ENCODE measurements around the gene IMMT. TPM values are rescaled to one million over a fixed set of nuclear protein-coding genes. Genes with fewer than 3 reads are reported as not detected.
A peak's percentile ranks its signal among the peaks of the same experiment; 100 is the strongest.

Gene IMMT
- total and polyA plus RNA-seq, 5 donors from 2014 or later, result 58.4 to 71.3 (median 62.3) TPM

DNA sequence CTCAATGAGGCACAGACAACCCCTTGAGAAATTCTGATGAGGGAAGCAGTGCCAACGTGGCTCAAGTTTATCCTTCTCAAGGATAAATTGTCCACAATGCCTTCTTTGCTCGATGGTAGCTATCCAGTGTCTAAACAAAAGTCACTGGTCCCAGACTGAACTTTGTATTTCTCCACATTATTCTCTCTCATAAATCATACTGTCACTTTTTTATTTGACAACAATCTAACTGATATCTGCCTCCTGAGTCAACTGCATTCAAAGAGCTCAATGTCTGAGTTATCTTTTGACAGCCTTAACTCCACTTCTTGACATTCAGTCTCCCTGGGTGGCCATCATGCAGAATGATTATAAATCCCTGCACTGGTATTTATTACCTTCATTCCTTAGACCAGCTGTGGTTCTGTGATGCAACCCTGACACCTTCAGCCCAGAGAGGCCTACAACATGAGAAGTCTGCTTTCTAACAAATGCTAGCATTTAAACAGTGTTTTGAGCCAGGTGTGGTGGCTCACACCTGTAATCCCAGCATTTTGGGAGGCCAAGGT is 38.2 kb downstream of the IMMT start:
- no peaks in the 10 kb centered on the region for H3K9me3 Mint-ChIP-seq
- peaks cover 0 to 6% (median 3%) of the 10 kb centered on the region in 4 donors for H3K4me1 Mint-ChIP-seq
- H3K4me3 ChIP-seq (ENCODE audit: low read depth, low read length), result no peak overlapping the region
- H3K4me1 ChIP-seq (ENCODE audit: control insufficient read depth, insufficient read depth, low read length, poor library complexity, severe bottlenecking), result no peaks in the 10 kb centered on the region
- no peak overlapping the region for H3K27ac ChIP-seq (ENCODE audit: insufficient read depth, low read length, poor library complexity, severe bottlenecking)
- no peaks in the 10 kb centered on the region for H3K9me3 ChIP-seq (ENCODE audit: control insufficient read depth in 2 of 2, low read length in 2 of 2)
- peaks cover 73% of the 10 kb centered on the region for H3K36me3 ChIP-seq (ENCODE audit: control insufficient read depth, insufficient read depth, low read length)
- no peaks in the 10 kb centered on the region for H3K27me3 Mint-ChIP-seq
- no peaks in the 10 kb centered on the region for H3K27me3 ChIP-seq (ENCODE audit: control insufficient read depth, insufficient read depth, low read length)
- no peak for ATAC-seq (ENCODE audit: low read depth in 2 of 2)
- peaks cover 19% of the 10 kb centered on the region for H3K36me3 Mint-ChIP-seq
- peak overlapping the region in 1 of 3 donors; percentile 33 for H3K27ac Mint-ChIP-seq
- H3K4me3 Mint-ChIP-seq, result no peak overlapping the region
- DNase-seq, result no peak

DNA sequence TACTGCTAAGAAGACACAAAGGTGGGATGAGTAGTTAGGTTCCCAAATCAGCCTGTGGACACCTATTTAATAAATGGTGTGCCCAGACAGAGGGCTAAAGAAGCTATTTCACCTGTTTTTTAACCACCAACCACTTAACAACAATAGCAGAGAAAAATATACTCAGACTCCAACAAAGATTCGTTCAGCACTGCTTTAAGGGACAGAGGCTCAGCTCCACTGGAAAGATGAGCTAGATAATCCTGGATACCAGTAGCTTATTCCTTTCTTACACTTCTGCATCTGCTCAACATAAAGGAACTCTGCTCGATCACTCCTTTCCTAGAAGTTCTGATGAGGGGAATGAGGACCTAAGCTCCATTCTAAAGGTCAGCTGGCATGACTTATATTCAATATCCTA is 44.8 kb downstream of the IMMT start:
- Histone ChIP-seq H3K4me3 (ENCODE audit: low read depth, low read length) (no peak overlapping the region), H3K9me3 (ENCODE audit: control insufficient read depth in 2 of 2, low read length in 2 of 2) (no peaks in the 10 kb centered on the region), H3K27me3 (ENCODE audit: control insufficient read depth, insufficient read depth, low read length) (no peaks in the 10 kb centered on the region), H3K27ac (ENCODE audit: insufficient read depth, low read length, poor library complexity, severe bottlenecking) (no peak overlapping the region), H3K4me1 (ENCODE audit: control insufficient read depth, insufficient read depth, low read length, poor library complexity, severe bottlenecking) (no peaks in the 10 kb centered on the region), H3K36me3 (ENCODE audit: control insufficient read depth, insufficient read depth, low read length) (peaks cover 68% of the 10 kb centered on the region)
- H3K4me1 Mint-ChIP-seq, result peaks cover 0 to 16% (median 4%) of the 10 kb centered on the region in 4 donors
- H3K9me3 Mint-ChIP-seq, result no peaks in the 10 kb centered on the region
- peaks cover 36% of the 10 kb centered on the region for H3K36me3 Mint-ChIP-seq
- no peak overlapping the region for H3K4me3 Mint-ChIP-seq
- no peak for DNase-seq
- H3K27ac Mint-ChIP-seq, result peak overlapping the region in 2 of 3 donors; percentile 20 to 80
- no peak for ATAC-seq (ENCODE audit: low read depth in 2 of 2)
- H3K27me3 Mint-ChIP-seq, result no peaks in the 10 kb centered on the region

DNA sequence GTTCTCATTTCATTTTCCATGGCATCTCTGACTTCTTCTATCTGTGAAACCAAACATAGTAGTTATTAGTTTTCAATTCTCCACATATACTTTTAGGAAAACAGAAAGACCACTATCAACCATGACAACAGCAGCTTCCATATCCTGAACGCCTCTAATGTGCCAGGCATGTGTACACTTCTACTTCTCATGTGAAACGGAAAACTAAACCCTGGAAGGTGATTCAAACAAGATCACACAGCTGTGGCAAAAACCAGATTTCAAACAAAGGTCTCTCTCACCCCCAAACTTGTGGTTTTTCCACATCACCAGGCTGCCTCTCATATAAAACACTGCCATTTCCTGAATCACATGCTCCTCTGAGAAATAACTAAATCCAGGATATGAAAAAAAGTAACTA is 47.5 kb downstream of the IMMT start:
- no peak overlapping the region for H3K27ac ChIP-seq (ENCODE audit: insufficient read depth, low read length, poor library complexity, severe bottlenecking)
- H3K4me3 Mint-ChIP-seq, result no peak overlapping the region

DNA sequence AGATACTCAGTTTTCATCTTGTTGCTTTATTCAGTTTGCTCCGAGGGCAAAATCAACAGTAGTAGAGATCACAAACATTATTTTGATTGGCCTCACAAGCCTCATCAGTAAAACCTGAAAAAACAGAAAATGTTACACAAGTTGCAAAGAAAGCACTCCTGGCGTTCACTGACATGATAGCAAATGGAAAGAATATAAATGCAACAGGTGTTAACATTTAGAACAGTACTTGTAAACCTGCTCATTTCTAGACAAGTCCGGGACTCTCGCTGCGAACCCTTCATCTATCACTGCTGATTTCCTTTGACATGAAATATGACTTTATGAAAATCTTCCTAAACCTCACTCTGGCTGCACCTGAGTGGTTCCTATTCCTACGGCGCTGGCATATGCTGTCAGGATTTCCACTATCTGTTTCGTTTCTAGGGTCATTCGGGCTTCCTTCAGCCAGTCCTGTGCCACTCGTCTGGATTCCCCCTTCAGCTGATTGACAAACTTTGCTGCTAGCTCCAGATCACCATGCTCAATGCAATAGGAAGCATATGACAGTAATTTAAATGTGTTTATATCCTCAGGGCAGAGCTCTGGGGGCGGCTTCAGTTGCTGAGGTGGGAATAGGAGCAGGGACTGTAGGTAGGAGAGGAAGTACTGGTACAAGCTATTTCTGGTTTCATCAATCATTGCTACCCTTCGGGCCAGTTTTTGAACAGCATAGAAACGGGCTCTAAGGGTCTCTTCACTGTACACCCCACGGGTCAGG is 51.2 kb downstream of the IMMT start:
- H3K36me3 ChIP-seq (ENCODE audit: control insufficient read depth, insufficient read depth, low read length), result peaks cover 82% of the 10 kb centered on the region
- Mint-ChIP-seq H3K36me3 (peaks cover 47% of the 10 kb centered on the region), H3K27me3 (no peaks in the 10 kb centered on the region)

More for the DNA sequence above, 47.5 kb downstream of the IMMT start:
- no peak for ATAC-seq (ENCODE audit: low read depth in 2 of 2)
- H3K27me3 Mint-ChIP-seq, result no peaks in the 10 kb centered on the region
- no peak for DNase-seq
- H3K4me1 Mint-ChIP-seq, result peaks cover 0 to 14% (median 2%) of the 10 kb centered on the region in 4 donors
- no peaks in the 10 kb centered on the region for H3K4me1 ChIP-seq (ENCODE audit: control insufficient read depth, insufficient read depth, low read length, poor library complexity, severe bottlenecking)
- H3K27me3 ChIP-seq (ENCODE audit: control insufficient read depth, insufficient read depth, low read length), result no peaks in the 10 kb centered on the region
- peaks cover 79% of the 10 kb centered on the region for H3K36me3 ChIP-seq (ENCODE audit: control insufficient read depth, insufficient read depth, low read length)
- H3K9me3 Mint-ChIP-seq, result no peaks in the 10 kb centered on the region
- H3K9me3 ChIP-seq (ENCODE audit: control insufficient read depth in 2 of 2, low read length in 2 of 2), result no peaks in the 10 kb centered on the region
- peak overlapping the region in 1 of 3 donors; percentile 31 for H3K27ac Mint-ChIP-seq
- H3K4me3 ChIP-seq (ENCODE audit: low read depth, low read length), result no peak overlapping the region
- peaks cover 52% of the 10 kb centered on the region for H3K36me3 Mint-ChIP-seq

DNA sequence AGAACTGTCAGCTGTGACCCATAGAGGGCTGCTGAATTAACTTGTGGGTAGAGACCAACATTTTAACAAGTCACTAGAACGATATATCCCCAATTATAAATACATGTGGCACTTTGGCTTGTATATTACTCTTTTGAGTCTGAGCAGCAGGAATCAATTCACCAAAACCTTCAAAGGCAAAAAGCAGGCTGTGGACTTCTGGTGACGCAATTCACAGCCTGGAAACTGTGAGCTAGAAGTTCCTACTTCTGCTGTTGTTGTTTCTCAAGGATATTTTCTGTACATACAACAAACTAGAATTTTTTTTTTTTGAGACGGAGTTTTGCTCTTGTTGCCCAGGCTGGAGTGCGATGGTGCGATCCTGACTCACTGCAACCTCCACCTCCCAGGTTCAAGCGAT is 52.0 kb downstream of the IMMT start:
- Mint-ChIP-seq H3K9me3 (no peaks in the 10 kb centered on the region), H3K27ac (no peak overlapping the region), H3K27me3 (no peaks in the 10 kb centered on the region), H3K36me3 (peaks cover 47% of the 10 kb centered on the region), H3K4me3 (no peak overlapping the region), H3K4me1 (peaks cover 0 to 15% (median 7%) of the 10 kb centered on the region in 4 donors)
- DNase-seq (no peak), ATAC-seq (ENCODE audit: low read depth in 2 of 2) (no peak)
- H3K27me3 ChIP-seq (ENCODE audit: control insufficient read depth, insufficient read depth, low read length), result no peaks in the 10 kb centered on the region
- H3K4me1 ChIP-seq (ENCODE audit: control insufficient read depth, insufficient read depth, low read length, poor library complexity, severe bottlenecking), result peaks cover 6% of the 10 kb centered on the region
- H3K9me3 ChIP-seq (ENCODE audit: control insufficient read depth in 2 of 2, low read length in 2 of 2), result no peaks in the 10 kb centered on the region
- peaks cover 81% of the 10 kb centered on the region for H3K36me3 ChIP-seq (ENCODE audit: control insufficient read depth, insufficient read depth, low read length)
- H3K4me3 ChIP-seq (ENCODE audit: low read depth, low read length), result no peak overlapping the region
- H3K27ac ChIP-seq (ENCODE audit: insufficient read depth, low read length, poor library complexity, severe bottlenecking), result no peak overlapping the region

More for the DNA sequence above, 51.2 kb downstream of the IMMT start:
- Histone ChIP-seq H3K27ac (ENCODE audit: insufficient read depth, low read length, poor library complexity, severe bottlenecking) (no peak overlapping the region), H3K4me3 (ENCODE audit: low read depth, low read length) (no peak overlapping the region), H3K27me3 (ENCODE audit: control insufficient read depth, insufficient read depth, low read length) (no peaks in the 10 kb centered on the region), H3K4me1 (ENCODE audit: control insufficient read depth, insufficient read depth, low read length, poor library complexity, severe bottlenecking) (peaks cover 6% of the 10 kb centered on the region), H3K9me3 (ENCODE audit: control insufficient read depth in 2 of 2, low read length in 2 of 2) (no peaks in the 10 kb centered on the region)
- Mint-ChIP-seq H3K4me3 (no peak overlapping the region), H3K4me1 (peaks cover 0 to 14% (median 7%) of the 10 kb centered on the region in 4 donors), H3K9me3 (no peaks in the 10 kb centered on the region), H3K27ac (peak overlapping the region in 1 of 3 donors; percentile 35)
- no peak for ATAC-seq (ENCODE audit: low read depth in 2 of 2)
- no peak for DNase-seq

DNA sequence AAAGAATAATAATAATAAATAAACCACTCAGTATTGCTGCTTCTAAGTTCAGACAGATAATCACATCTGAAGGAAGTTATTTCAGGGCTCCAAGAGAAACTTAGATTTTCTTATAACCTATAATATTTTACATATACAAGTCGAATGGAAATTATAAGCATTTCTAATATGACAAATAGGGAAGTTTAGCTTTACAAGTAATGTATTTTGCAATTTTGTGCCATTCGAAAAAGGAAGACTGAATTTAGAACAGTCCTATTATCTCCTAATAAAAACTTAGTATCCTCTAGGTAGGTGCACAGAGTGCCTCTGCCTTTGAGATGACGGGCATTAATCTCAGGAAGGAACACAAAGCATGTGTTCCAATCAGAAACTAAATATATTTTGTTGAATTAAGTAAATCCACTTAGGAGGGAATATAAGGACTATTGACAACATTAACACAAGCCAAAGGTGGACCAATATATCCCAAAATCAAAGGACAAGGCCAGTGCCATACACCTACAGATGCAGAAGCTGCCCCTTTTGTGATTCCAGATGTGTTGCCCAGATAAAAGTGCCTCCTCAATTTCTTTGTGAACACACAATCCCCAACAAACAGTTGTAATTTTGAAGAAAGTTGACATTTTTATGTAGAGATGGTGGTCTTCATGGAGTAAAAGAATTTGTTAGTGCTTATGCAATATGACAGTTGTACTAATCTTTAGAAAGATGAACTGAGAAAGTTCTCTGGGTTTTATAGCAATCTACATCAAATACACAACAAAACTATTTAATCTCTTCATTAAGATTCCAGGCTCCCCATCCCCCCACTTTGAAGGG is 52.6 kb downstream of the IMMT start:
- no peaks in the 10 kb centered on the region for H3K9me3 ChIP-seq (ENCODE audit: control insufficient read depth in 2 of 2, low read length in 2 of 2)
- no peak overlapping the region for H3K27ac Mint-ChIP-seq
- H3K36me3 ChIP-seq (ENCODE audit: control insufficient read depth, insufficient read depth, low read length), result peaks cover 82% of the 10 kb centered on the region

DNA sequence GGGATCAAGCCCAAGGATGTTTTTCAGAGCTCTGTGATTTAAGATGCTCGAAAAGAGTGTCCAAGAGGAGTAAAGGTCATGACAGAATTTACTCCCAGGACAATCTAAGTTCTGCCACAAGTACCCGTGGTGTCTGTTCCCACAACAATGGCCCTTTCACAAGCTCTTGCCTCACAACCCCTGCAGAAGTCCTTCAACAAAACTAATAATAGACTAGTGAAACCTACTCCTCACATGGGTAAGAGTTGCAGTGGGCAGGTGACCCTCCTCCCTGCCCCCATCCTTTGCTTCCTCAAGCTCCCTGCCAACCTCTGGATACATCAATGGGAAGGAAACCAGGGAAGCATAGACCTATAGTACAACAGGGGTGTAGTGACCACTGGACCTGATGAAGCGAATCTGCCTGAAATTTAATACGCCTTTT is 54.3 kb downstream of the IMMT start:
- Histone ChIP-seq H3K27ac (ENCODE audit: insufficient read depth, low read length, poor library complexity, severe bottlenecking) (no peak overlapping the region), H3K27me3 (ENCODE audit: control insufficient read depth, insufficient read depth, low read length) (no peaks in the 10 kb centered on the region), H3K4me1 (ENCODE audit: control insufficient read depth, insufficient read depth, low read length, poor library complexity, severe bottlenecking) (peaks cover 6% of the 10 kb centered on the region), H3K9me3 (ENCODE audit: control insufficient read depth in 2 of 2, low read length in 2 of 2) (no peaks in the 10 kb centered on the region), H3K4me3 (ENCODE audit: low read depth, low read length) (no peak overlapping the region), H3K36me3 (ENCODE audit: control insufficient read depth, insufficient read depth, low read length) (peaks cover 83% of the 10 kb centered on the region)
- Mint-ChIP-seq H3K27ac (peak overlapping the region; percentile 5 to 57 (median 38)), H3K4me1 (peaks cover 0 to 15% (median 7%) of the 10 kb centered on the region in 4 donors), H3K27me3 (no peaks in the 10 kb centered on the region), H3K4me3 (no peak overlapping the region), H3K36me3 (peaks cover 57% of the 10 kb centered on the region), H3K9me3 (no peaks in the 10 kb centered on the region)
- no peak for DNase-seq
- no peak for ATAC-seq (ENCODE audit: low read depth in 2 of 2)

More for the DNA sequence above, 52.6 kb downstream of the IMMT start:
- DNase-seq, result no peak
- Mint-ChIP-seq H3K4me1 (peaks cover 0 to 15% (median 7%) of the 10 kb centered on the region in 4 donors), H3K36me3 (peaks cover 48% of the 10 kb centered on the region), H3K4me3 (no peak overlapping the region), H3K27me3 (no peaks in the 10 kb centered on the region), H3K9me3 (no peaks in the 10 kb centered on the region)
- no peak overlapping the region for H3K27ac ChIP-seq (ENCODE audit: insufficient read depth, low read length, poor library complexity, severe bottlenecking)
- H3K4me1 ChIP-seq (ENCODE audit: control insufficient read depth, insufficient read depth, low read length, poor library complexity, severe bottlenecking), result peaks cover 6% of the 10 kb centered on the region
- H3K4me3 ChIP-seq (ENCODE audit: low read depth, low read length), result no peak overlapping the region
- H3K27me3 ChIP-seq (ENCODE audit: control insufficient read depth, insufficient read depth, low read length), result no peaks in the 10 kb centered on the region
- ATAC-seq (ENCODE audit: low read depth in 2 of 2), result no peak

Data from CD4-positive, CD25-positive, alpha-beta regulatory T cell (primary cell).